Measurements from ENCODE around the gene PPEF1.
"Not testable (repeated sequence)": the region's sequence is repeated elsewhere in the genome, so short reads cannot be mapped to it uniquely, and the experiment has no call there.

PPEF1 gene

DNA sequence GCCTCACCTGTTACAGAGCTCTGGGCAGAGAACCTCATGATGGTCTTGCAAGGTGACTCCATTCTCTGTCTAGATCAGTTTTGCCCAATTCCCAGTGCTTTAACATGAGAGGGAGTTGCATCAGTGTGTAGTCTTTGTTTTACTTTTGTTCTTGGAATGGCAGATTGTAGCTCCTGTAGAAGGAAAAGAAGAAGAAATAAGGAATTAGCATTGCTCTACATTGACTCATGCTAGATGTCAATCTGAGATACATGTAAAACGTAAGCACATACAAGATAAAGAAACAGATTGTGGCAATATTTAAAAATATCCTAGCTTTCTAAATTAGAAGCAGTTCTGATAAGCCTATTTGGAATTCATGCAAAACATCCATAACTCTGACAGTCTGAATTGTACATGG is 16.0 kb upstream of the PPEF1 start:
- Mint-ChIP-seq H3K27ac (no peak overlapping the region), H3K4me3 (no peak overlapping the region), H3K9me3 (no peaks in the 10 kb centered on the region), H3K4me1 (no peaks in the 10 kb centered on the region), H3K27me3 (no peaks in the 10 kb centered on the region), H3K36me3 (no peaks in the 10 kb centered on the region)
- ATAC-seq = no peak

DNA sequence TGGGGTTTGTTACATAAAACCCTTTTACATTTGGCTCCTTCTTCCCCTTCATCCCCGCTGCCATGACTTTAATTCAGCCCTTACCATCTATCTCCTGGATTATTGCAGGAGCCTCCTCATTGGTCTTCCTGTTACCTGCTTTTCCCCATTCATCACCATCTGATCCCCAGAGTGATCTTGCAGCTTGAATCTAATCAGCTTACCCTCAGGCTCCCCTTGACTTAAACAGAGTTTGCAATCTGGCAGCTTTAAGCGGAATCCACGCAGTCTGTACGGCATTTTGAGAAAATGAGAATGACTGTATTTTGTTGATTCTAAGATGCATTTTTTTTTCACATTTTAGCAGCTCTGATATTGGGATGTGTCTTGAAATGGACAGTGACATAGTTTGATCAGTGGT is 14.9 kb upstream of the PPEF1 start:
- Mint-ChIP-seq H3K27ac (no peak overlapping the region), H3K4me3 (no peak overlapping the region), H3K36me3 (no peaks in the 10 kb centered on the region), H3K9me3 (no peaks in the 10 kb centered on the region), H3K4me1 (no peaks in the 10 kb centered on the region), H3K27me3 (no peaks in the 10 kb centered on the region)
- ATAC-seq = no peak

DNA sequence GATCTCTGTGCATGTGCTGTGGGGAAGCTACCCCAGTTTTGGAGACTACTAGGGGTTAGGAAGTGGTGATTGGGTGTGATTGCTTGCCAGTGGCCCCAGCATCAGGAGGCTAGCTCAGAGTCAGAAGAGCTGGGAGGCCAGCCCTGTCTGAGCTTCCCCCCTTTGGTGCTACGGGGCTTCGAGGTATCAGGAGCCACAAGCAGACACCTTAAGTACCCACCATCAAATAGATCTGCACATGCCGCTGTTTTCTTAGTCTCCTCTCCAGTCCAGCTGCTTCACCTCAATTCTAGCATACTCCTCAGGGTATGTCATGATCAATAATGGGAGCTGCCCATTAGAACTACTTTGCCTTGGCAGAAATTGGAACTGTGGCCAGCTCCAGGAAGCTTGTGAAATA is 10.8 kb upstream of the PPEF1 start:
- Mint-ChIP-seq H3K27ac (no peak overlapping the region), H3K4me3 (no peak overlapping the region), H3K27me3 (no peaks in the 10 kb centered on the region), H3K36me3 (no peaks in the 10 kb centered on the region), H3K9me3 (no peaks in the 10 kb centered on the region), H3K4me1 (no peaks in the 10 kb centered on the region)
- ATAC-seq = no peak

DNA sequence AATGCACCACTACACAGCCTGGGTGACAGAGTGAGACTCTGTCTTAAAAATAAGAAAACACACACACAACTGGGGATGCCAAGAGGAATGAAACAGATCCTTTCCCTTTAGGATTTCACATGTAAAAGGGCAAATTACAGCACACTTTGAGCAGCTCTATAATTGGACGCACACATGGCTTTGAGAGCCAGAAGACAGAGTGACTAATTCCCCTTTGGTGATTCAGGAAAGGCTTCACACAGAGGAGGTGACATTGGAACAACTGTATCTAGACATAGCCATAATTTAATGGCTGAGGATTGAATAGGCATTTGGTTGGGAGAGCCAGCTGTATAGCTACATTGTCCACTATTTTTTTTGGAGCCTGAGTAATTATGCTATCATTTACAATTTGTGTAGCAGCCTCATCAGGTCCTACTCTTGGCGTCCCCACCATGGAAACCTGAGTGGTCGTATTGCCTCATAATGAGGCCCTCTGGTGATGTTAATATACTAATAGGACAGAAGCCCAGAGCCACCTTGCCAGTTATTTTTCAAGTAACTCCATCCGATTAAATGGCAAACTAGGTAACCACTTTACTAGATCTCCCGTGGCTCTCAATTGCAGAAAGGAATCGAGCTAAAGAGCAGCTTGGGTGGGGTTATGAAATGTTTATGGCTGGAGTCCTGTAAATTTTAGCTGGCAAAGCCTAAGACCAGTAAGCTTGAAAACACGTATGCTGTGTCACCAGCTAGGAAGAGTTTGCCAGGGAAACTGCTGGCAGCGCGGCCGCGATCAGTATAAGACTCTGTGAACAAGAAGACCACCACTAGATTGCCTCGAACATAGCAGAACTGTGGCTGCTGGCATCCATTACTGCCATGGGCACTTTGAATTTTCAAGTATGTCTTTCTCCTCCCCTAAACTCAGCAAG is 8.5 kb upstream of the PPEF1 start:
- H3K36me3 Mint-ChIP-seq = no peaks in the 10 kb centered on the region
- no peaks in the 10 kb centered on the region for H3K27me3 Mint-ChIP-seq
- H3K27ac Mint-ChIP-seq = no peak overlapping the region
- H3K9me3 Mint-ChIP-seq = no peaks in the 10 kb centered on the region
- H3K4me1 Mint-ChIP-seq = no peaks in the 10 kb centered on the region
- no peak overlapping the region for H3K4me3 Mint-ChIP-seq
- ATAC-seq = no peak

DNA sequence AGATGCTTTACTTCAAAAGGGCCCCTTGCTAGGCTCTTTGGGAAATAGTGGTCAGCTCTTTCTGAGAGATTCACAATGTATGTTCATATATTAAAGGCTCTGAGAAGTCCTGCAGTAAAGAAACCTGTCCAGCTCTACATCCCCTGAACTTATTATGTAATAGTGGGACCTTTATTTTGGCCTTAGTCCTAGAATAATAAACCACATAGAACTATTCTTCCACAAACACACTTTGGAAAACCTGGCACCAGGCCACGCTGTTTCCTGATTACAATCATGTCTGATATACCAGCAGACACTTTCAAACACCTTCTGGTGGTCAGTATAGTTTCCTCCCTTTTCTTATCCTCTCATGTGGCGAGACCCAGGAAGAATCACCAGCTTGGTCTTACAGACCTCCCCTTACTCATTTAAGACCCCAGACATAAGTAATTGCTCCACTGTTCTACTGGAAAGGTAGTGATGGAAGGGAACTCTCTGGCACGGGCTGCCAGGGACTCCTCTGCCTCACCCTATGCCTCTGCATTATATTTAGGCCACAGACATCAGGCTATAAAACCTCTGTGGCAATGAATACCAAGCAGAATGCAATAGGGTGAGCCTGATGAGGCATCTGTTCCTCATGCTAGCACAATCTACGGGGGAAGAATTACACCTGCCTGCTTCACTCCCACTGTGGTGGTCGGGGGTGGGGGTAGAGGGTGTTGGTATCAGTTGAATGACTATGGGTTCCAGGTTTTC is 5.7 kb upstream of the PPEF1 start:
- H3K27ac Mint-ChIP-seq = no peak overlapping the region
- no peaks in the 10 kb centered on the region for H3K4me1 Mint-ChIP-seq
- no peaks in the 10 kb centered on the region for H3K27me3 Mint-ChIP-seq
- no peak for ATAC-seq
- no peaks in the 10 kb centered on the region for H3K9me3 Mint-ChIP-seq
- no peak overlapping the region for H3K4me3 Mint-ChIP-seq
- H3K36me3 Mint-ChIP-seq = no peaks in the 10 kb centered on the region

DNA sequence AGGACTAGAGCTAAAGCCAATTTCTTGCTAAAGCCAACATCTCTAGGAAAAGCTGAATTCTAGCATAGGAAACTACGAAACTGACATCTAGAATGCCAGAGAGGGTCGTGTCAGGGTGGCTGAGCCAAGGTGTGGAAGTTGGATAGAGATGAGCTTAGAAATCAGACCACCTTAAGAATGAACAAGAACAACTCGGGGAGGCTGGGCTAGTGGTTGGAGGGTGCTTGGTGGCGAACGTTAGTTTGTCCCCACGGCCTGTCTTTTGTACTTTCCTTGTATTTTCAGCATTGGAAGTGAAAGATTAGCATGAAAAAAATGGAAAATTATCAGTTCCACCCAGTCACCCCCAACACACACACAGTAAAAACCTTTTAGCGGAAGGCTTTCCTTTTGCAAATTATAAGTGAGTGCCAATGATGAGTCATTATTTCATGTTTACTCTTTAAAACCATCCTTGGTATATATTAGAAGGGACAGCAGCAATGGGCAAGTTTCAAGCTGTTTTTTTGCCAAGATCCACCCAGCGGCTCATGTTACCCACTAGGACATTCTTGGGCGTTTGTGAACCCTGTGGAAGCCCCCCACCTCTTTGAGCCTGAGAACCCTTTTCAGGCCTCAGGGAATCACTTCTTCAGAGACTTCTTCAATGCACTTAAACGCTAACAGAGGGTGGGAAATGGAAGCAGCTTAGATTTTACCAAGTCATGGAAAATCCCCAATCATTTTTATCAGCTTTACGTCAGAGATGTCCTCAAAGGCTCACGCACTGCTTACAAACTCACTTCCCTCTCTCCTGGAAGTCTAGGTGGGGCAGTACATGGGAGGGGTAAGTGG is 4.9 kb upstream of the PPEF1 start:
- Mint-ChIP-seq H3K4me1 (no peaks in the 10 kb centered on the region), H3K9me3 (no peaks in the 10 kb centered on the region), H3K4me3 (no peak overlapping the region), H3K27ac (no peak overlapping the region), H3K36me3 (no peaks in the 10 kb centered on the region), H3K27me3 (no peaks in the 10 kb centered on the region)
- ATAC-seq = no peak

DNA sequence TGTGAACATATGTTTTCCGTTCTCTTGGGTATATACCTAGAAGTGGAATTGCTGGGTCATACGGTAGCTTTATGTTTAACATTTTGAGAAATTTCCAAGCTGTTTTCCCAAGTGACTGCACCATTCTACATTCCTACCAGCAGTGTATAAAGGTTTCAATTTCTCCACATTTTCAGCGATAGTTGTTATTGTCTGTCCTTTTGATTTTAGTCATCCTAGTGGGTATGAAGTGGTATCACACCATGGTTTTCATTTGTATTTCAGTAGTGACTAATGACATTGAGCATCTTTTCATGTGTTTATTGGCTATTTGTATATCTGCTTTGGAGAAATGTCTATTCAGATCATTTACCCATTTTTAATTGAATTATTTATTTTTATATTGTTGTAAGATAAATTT is 2.4 kb downstream of the PPEF1 start:
- H3K36me3 Mint-ChIP-seq = no peaks in the 10 kb centered on the region
- no peaks in the 10 kb centered on the region for H3K4me1 Mint-ChIP-seq
- H3K27ac Mint-ChIP-seq = no peak overlapping the region
- H3K9me3 Mint-ChIP-seq = no peaks in the 10 kb centered on the region
- ATAC-seq = no peak
- no peaks in the 10 kb centered on the region for H3K27me3 Mint-ChIP-seq
- no peak overlapping the region for H3K4me3 Mint-ChIP-seq

DNA sequence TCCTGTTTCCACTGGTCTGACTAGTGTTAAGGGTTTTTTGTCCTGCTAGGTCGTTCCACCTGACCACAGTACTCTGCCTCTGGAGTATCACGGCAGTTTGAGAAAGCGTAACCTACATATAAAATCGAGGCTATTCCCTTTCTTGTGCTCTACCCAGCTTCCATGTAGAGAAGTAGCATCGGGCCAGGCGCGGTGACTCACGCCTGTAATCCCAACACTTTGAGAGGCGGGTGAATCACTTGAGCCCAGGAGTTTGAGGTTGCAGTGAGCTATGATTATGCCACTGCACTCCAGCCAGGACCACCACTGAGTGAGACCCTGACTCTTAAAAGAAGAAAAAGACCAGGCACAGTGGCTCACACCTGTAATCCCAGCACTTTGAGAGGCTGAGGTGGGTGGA is 7.5 kb downstream of the PPEF1 start:
- ATAC-seq = no peak
- no peak overlapping the region for H3K27ac Mint-ChIP-seq
- no peak overlapping the region for H3K4me3 Mint-ChIP-seq
- no peaks in the 10 kb centered on the region for H3K27me3 Mint-ChIP-seq
- H3K4me1 Mint-ChIP-seq = no peaks in the 10 kb centered on the region
- no peaks in the 10 kb centered on the region for H3K36me3 Mint-ChIP-seq
- H3K9me3 Mint-ChIP-seq = no peaks in the 10 kb centered on the region

DNA sequence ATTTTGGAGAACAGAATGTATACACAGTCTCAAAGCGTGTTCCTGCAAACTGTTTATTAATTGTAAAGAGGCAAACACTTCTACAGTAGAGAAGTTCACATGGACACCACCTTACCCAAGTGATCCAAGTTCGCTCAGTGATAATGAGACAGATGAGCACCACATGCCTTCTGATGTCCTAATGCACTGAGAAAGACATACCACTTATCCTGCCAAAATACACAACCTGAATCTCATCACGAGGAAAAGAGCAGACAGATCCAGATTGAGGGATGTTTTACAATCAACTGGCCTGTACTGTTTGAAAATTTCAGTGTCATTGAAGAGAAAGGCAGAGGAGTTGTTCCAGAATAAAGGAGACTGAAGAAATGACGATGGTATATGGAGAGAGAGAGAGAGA is 12.4 kb downstream of the PPEF1 start:
- H3K27ac Mint-ChIP-seq = no peak overlapping the region
- no peaks in the 10 kb centered on the region for H3K9me3 Mint-ChIP-seq
- no peak for ATAC-seq
- H3K27me3 Mint-ChIP-seq = no peaks in the 10 kb centered on the region
- H3K36me3 Mint-ChIP-seq = no peaks in the 10 kb centered on the region
- peaks cover 1% of the 10 kb centered on the region for H3K4me1 Mint-ChIP-seq
- H3K4me3 Mint-ChIP-seq = no peak overlapping the region

DNA sequence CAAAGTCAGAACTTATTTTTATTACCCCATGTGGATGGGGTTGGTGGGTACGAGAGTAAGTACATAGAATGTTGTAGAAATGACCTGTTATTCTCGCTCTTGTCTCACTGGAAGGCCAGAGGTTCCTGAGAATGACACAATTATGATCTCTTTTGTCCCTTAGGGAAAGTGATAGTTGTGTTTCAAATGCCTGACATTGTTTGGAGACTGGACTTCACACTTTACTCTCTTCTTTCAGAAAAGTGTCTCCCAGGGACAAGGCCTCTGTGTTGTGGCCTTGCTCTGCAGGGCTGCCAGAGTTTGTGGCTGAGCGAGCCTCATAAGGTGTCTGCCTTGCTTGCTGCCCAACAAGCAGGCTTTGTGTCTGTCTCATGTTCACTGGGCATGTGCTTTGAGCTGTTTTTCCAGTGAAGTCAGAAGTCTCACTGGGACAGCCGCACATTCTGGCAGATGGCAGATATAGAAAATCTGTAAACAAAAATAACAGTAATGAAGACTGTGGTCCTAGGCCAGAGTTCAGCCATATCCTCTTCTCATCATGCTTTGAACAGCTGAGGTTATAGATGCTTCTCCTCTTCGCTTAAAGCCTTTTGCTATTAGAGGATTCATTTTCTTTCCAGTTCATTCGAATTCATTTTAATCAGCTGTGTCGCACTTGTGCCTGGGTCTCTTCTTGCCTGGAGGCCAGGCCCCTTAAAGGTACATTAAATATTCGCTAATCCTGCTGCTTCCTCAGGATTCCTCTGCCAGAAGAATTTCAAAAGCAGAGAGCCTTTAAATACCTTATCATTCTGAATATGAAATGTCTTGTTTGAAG is 14.4 kb downstream of the PPEF1 start:
- Mint-ChIP-seq H3K36me3 (no peaks in the 10 kb centered on the region), H3K4me1 (peaks cover 11% of the 10 kb centered on the region), H3K9me3 (no peaks in the 10 kb centered on the region), H3K4me3 (no peak overlapping the region), H3K27me3 (no peaks in the 10 kb centered on the region), H3K27ac (no peak overlapping the region)
- no peak for ATAC-seq

DNA sequence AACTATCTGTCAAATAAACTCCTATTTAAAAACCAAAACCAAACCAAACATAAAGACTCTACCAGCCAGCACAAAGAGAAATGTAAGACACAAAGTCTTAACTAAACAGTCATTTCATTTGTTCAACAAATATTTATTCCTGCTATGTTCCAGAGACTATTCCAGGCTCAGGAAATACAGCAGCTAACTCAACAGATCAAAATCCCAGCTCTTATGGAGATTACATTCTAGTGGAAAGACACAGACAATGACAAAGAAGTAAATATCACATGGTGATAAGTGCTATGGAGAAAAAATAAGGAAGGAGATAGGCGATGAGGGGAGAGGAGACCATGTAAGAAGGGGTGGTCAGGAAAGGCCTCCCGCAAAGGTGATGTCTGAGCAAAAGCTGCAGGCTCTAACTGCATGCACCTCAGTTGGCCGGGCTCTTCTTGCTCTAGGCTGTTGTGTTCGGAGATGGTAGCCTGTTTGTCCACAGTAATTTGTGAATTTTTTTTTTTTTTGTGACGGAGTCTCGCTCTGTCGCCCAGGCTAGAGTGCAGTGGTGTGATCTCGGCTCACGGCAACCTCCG is 15.1 kb downstream of the PPEF1 start:
- peaks cover 11% of the 10 kb centered on the region for H3K4me1 Mint-ChIP-seq
- H3K27ac Mint-ChIP-seq = no peak overlapping the region
- no peak for ATAC-seq
- no peaks in the 10 kb centered on the region for H3K27me3 Mint-ChIP-seq
- no peak overlapping the region for H3K4me3 Mint-ChIP-seq
- no peaks in the 10 kb centered on the region for H3K36me3 Mint-ChIP-seq
- H3K9me3 Mint-ChIP-seq = no peaks in the 10 kb centered on the region

DNA sequence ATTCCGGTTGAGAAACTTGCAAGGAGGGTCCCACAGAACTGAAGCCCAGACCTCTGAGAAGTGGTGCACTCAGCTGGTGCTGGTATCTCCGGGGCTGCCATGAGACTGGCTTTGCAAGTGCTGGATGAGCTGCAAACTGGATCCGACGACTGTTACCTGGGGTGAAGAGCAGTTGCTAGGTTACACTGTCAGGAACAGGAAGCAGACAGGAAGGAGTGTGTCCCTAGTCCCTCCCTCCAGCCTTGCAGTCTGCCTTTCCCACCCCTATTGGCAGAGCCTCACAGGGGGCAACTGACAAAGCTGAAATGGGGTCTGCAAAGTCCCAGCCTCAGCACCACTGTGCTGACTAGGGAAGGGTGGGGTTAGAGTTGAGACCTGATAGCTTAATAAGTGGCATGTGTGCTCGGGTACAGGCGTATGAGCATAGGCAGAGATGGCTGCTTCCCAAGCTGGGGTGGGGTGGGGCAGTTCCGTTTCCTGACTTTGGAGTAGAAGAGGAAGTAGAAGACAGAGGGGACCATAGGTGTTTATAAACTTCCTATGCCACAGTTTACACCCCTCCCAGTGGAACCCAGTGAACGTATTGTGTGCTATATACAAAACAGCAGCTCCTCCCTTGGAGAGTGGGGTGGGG is 18.0 kb downstream of the PPEF1 start:
- Mint-ChIP-seq H3K4me3 (no peak overlapping the region), H3K36me3 (no peaks in the 10 kb centered on the region), H3K27me3 (no peaks in the 10 kb centered on the region), H3K9me3 (no peaks in the 10 kb centered on the region), H3K4me1 (peaks cover 11% of the 10 kb centered on the region), H3K27ac (no peak overlapping the region)
- ATAC-seq = no peak

DNA sequence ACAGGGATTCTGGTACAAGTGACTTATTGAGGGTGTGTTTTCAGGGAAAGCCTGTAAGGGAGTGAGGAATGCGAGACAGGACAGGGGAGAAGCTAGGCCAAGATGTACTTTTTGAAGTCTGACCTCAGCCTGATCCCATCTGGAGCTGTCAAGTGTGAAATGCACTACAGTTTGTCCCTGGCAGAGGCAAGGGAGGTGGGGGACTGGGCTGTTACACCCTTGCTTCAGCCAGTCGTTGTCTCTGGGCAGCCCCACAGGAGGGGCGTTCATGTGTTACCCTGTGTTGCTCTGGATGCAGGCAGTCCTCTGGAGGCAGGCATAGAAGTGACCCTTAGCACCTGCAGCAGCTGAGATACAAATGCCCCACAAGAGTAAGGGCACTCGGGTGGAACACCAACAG is 25.8 kb downstream of the PPEF1 start:
- no peaks in the 10 kb centered on the region for H3K27me3 Mint-ChIP-seq
- ATAC-seq = no peak
- H3K4me1 Mint-ChIP-seq = no peaks in the 10 kb centered on the region
- H3K4me3 Mint-ChIP-seq = no peak overlapping the region
- H3K36me3 Mint-ChIP-seq = no peaks in the 10 kb centered on the region
- H3K9me3 Mint-ChIP-seq = no peaks in the 10 kb centered on the region
- H3K27ac Mint-ChIP-seq = no peak overlapping the region

DNA sequence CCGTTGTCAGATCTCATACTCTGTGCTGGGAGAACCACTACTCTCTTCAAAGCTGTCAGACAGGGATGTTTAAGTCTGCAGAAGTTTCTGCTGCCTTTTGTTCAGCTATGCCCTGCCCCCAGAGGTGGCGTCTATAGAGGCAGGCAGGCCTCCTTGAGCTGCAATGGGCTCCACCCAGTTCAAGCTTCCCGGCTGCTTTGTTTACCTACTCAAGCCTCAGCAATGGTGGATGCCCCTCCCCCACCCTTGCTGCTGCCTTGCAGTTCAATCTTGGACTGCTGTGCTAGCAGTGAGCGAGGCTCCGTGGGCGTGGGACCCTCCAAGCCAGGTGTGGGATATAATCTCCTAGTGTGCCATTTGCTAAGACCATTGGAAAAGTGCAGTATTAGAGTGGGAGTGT is 32.2 kb downstream of the PPEF1 start:
- H3K36me3 Mint-ChIP-seq, H3K4me1 Mint-ChIP-seq, ATAC-seq, H3K27me3 Mint-ChIP-seq, H3K4me3 Mint-ChIP-seq, H3K27ac Mint-ChIP-seq, H3K9me3 Mint-ChIP-seq: not testable (repeated sequence)
